ENCODE data around the gene PDZD7.

DNA sequence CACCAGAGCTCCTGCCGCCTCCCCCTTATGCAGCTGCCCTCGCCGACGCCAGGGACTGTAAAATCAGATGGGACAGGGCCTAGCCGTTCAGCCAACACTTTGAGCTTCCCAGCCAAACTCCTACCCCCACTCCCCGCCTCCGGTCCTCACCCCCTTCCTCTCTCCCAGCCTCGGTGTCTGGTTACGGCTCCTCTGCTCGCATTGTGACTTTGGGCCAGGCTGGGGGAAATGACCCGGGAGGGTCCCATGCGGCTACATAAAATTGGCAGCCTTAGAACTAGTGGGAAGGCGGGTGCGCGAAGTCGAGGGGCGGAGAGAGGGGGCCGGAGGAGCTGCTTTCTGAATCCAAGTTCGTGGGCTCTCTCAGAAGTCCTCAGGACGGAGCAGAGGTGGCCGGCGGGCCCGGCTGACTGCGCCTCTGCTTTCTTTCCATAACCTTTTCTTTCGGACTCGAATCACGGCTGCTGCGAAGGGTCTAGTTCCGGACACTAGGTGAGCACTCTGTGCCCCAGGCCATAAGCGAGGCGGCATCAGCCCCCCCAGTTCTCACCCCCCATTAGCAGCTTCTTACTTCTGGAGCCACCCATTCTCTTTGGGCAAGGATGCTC is 30.8 kb upstream of the PDZD7 start, which contains the start of gene KAZALD1:
- no peak for TF ChIP-seq EZH2 (IDR thresholded peaks at IDR 0.05)
- TF ChIP-seq, protein P1, sequence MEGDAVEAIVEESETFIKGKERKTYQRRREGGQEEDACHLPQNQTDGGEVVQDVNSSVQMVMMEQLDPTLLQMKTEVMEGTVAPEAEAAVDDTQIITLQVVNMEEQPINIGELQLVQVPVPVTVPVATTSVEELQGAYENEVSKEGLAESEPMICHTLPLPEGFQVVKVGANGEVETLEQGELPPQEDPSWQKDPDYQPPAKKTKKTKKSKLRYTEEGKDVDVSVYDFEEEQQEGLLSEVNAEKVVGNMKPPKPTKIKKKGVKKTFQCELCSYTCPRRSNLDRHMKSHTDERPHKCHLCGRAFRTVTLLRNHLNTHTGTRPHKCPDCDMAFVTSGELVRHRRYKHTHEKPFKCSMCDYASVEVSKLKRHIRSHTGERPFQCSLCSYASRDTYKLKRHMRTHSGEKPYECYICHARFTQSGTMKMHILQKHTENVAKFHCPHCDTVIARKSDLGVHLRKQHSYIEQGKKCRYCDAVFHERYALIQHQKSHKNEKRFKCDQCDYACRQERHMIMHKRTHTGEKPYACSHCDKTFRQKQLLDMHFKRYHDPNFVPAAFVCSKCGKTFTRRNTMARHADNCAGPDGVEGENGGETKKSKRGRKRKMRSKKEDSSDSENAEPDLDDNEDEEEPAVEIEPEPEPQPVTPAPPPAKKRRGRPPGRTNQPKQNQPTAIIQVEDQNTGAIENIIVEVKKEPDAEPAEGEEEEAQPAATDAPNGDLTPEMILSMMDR (IDR thresholded peaks at IDR 0.05 in 2 of 3, conservative IDR thresholded peaks at IDR 0.05 in 1 of 3; ENCODE audit: borderline replicate concordance in 1 of 3, insufficient read depth in 1 of 3, low read depth in 2 of 3, low read length in 2 of 3) = no peak
